ENCODE results near the gene GTF3C4.

- TF ChIP-seq CTCF (IDR thresholded peaks at IDR 0.05), result peak; percentile 42
- TF ChIP-seq SIN3A (IDR thresholded peaks at IDR 0.05; ENCODE audit: borderline replicate concordance, insufficient read depth, low read depth, low read length), result no peak
- TF ChIP-seq POLR2AphosphoS5 (IDR thresholded peaks at IDR 0.05; ENCODE audit: low read depth, low read length), result no peak
These were observed 19.0 kb upstream of the GTF3C4 start for GRCh38 chr9:132651259-132651658.

All from Panc1 (cell line).